Measurements from ENCODE around the gene PLTP.

The PLTP gene

DNA sequence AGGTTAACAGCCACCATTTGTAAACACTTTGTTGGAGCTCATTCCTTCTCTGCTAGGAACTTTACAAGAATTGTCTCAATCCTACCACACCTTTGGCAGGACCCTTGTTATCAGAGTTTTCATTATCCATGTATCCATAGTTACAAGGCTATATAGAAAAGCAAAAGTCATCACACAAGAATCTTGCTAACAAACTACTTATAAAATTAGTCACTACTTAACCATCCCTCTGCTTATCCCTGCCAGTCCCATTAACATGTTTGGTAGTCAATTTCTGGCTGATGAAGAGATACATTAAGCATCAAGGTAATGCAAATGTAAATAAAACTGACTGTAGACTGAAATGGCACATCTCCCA lies 44.2 kb downstream of the PLTP start:
- no peak for DNase-seq

GRCh38 chr20:45867136-45867818 lies 44.7 kb downstream of the PLTP start:
- no peak for DNase-seq

DNA sequence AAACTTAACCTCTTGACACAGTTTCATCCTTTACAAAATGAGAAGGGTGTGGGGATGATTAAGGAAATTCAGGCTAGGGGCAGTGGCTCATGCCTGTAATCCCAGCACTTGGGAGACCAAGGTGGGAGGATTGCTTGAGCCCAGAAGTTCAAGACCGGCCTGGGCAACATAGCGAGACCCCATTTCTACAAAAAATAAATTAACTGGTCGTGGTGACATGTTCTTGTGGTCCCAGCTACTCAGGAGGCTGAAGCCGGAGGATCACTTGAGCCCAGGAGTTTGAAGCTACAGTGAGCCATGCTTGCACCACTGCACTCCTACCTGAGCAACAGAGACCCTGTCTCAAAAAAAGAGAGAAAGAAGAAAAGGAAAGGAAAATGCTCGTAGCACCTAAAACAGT lies 45.5 kb downstream of the PLTP start:
- DNase-seq = no peak

DNA sequence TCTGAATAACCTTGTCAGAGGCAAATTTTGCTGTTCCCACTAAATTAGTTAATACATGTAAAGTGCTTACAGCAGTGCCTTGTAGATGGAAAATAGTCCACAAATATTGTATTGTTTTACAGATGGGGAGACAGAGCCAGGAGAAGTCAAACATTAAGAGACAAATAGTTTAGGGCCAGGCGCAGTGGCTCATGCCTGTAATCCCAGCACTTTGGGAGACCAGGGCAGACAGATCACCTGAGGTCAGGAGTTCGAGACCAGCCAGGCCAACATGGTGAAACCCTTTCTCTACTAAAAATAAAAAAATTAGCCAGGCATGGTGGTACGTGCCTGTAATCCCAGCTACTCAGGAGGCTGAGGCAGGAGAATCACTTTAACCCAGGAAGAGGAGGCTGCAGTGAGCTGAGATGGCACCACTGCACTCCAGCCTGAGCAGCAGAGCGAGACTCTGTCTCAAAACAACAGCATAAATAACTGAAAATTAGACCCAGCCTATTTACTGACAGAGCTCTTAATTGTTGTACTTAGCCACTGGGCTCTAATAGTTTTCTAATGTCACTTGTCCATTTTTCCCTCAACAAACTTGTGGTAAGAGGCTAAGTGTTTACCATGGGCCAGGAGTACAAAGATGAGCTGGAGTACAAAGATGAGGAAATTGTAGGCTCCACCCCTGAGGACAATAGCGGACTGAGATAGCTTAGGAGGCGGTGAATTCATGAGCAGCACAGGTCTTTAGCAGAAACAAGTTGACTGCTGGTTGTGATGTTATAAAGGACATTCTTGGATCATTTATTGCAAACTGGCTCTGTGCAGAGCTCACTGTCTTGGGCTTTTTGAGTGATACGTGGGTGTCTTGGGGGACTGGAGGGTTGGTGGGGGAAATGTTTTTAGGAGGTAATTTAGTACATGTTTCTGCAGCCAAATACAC lies 48.1 kb downstream of the PLTP start:
- DNase-seq = no peak

DNA sequence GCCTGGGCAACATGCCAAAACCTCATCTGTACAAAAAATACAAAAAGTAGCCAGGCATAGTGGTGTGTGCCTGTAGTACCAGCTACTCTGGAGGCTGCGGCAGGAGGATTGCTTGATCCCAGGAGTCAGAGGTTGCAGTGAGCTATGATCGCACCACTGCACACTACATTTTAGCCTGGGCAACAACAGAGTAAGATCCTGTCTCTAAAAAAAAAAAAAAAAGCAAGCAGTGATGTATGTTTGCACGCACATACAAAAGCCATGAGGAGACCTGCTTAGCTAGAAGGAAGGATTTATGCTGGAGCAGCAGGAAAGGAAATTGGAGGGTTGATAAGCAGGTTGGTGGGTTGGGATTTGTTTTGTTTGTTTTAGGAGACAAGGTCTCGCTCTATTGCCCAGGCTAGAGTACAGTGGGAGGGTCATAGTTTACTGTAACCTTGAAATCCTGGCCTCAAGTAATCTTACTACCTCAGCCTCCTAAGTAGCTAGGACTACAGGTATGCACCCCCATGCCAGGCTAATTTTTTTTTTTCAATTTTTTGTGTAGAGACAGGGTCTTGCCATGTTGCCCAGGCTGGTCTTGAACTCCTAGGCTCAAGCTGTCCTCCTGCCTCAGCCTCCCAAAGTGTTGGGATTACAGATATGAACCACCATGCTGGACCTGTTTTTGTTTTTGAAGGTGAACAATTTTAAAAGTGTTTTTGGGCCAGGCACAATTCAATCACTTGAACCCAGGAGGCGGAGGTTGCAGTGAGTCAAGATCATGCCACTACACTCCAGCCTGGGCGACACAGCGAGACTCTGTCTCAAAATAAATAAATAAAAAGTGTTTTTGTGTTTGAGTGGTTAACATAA lies 50.5 kb downstream of the PLTP start:
- no peak for DNase-seq

DNA sequence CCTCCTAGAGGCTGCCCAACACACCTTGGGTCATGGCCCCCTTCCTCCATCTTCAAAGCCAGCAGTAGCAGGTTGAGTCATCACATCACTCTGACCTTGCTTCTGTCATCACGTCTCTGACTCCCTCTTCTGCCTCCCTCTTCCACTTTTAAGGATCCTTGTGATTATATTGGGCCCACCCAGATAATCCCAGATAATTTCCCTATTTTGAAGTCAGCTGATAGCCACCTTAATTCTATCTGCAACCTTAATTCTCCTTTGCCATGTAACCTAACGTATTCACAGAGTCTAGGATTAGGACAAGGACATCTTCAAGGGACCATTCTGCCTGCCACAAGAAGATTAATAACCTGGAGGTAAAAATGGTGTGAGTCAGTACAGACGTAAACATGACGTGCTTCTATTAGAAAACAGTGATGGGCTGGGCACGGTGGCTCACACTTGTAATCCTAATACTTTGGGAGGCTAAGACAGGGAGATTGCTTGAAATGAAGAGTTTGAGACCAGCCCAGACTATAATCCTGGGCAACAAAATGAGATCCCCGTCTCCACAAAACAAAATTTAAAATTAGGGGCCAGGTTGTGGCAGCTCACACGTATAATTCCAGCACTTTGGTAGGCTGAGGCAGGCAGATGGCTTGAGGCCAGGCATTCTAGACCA lies 51.3 kb downstream of the PLTP start:
- DNase-seq = no peak

DNA sequence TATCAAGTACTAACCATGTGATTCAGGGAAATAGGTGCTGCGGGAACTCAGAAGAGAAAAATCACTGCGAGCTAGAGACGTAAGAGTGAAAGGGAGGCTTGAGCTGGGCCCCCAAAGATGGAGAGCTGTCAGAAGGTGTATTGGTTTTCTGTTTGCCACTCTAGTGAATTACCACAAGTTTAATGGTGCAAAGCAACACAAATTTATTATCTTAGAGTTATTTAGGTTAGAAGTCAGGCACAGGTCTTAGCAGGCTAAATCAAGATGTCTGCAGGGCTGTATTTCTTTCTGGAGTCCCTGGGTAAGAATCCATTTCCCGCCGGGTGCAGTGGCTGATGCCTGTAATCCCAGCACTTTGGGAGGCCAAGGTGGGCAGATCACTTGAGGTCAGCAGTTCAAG lies 52.0 kb downstream of the PLTP start:
- DNase-seq = no peak

GRCh38 chr20:45857882-45858216 lies 54.1 kb downstream of the PLTP start:
- DNase-seq = peak in 2 of 5 experiments; percentile 15 to 79

DNA sequence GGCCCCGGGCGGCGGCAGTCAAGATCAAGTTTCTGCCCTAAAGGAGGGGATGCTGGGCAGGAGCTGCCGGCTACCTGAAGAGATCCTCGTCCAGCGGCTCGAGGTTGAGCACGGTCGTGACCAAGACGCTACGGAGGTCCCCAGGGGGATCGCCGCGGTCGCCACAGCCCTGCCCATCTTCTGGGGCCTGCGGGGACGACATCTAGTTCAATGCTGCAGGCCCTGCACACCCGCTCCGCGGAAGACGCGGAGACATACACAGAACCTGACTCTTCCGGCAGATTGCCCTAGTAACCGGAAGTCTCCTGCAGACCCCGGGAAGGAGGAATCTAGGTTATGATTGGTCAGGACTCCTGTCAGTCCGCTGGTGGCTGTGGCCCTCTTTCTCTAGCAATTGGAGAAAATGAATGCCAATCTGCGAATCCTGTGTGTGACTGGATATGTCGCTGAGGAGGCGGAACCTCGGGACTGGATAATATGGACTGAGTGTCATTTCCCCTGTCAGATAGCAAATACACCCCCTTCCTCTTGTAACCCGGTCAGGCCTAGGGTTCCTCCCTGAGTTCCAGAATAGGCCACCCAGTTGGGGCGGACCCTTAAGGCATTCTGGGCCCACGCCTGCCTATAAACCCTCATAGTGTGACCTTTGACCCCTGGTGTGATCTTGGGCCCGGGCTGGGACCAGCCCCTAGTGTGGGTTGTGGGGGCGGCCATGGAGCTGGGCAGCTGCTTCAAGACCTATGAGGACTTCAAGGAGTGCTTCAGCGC lies 54.7 kb downstream of the PLTP start, which contains the start of the genes ACOT8 and ZSWIM3:
TSS of gene ACOT8 (minus strand) at position 279 of the 768 bp plus-strand sequence. CDS start at position 202, 77 bp downstream.
TSS of gene ZSWIM3 (plus strand) at position 501 of the 768 bp plus-strand sequence. CDS start at position 713, 212 bp downstream.
- peak; percentile 51 to 100 (median 85) for DNase-seq

GRCh38 chr20:45853484-45853883 lies 58.5 kb downstream of the PLTP start:
- DNase-seq = no peak

DNA sequence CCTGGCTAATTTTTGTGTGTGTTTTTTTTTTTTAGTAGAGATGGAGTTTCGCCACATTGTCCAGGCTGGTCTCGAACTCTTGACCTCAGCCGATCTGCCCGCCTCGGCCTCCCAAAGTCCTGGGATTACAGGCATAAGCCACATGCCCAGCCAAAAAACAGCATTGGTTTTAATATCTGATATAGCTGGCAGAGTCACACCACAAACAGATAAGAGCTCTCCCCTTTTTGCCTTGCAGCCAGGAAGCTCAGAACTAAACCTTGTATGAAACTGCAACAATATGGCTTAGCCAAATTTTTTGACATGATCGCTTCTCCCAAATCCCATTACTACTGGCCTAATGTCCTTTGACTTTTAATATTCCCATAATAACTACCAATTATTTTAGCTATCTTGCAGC lies 59.6 kb downstream of the PLTP start:
- DNase-seq = no peak

DNA sequence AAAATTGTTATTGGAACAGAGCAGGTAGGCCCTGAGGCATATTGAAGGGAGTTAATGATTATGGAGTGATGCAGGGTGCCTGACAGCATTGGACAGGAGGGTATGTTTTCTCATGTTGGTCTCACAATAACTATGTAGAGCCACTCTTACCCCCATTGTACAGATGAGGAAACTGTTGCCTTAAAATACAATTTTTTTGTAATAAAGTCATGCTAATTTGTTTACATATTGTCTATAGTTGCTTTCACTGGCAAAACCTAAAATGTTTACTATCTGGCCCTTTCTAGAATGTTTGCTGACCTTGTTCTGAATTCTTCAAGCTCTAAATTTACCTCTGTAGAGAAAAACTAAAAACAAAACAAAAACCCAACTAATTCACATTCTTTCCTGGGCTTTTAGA lies 60.5 kb downstream of the PLTP start:
- DNase-seq = no peak

DNA sequence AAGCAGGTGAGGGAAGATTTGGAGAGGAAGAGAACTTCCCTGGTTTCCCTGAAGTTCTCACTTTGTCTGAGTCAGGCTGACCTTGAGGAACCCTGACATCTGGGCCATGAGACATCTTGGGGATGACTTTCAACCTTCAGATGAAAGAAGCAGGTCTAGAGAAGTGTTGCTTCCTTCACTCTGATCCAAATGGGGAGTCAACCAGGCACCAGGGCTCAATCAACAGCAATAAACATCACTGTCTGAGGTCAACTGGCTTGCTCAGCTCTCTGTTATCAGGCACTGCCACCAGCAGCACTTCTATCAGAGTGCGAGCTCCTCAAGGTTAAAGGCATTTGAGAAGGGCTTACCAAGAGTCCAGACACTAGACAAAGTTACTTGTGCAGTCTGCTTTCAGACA lies 61.0 kb downstream of the PLTP start:
- DNase-seq = no peak

DNA sequence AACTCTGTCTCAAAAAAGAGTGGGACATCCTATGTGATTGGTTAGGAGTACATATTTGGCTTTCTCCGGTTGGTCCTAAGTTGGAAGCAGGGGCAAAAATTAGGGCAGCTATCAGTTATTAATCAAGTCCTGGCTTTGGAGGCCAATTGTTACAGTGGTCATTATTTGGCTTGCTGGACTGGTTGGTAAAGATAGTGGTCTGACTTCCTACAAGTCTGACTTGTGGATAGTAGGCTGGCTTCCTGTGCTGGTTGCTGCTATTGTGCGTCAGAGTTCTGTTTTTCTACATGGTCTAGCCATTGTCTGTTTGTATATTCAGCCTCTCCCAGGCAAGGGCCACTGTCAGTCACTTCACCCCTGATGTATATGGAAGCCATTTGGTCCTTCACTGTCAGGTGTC lies 61.7 kb downstream of the PLTP start:
- DNase-seq = no peak

- DNase-seq = no peak
Observed at GRCh38 chr20:45848969-45849582, 62.9 kb downstream of the PLTP start.

All from T-helper 2 cell (primary cell).